ENCODE data around the gene ZNF556.

DNA sequence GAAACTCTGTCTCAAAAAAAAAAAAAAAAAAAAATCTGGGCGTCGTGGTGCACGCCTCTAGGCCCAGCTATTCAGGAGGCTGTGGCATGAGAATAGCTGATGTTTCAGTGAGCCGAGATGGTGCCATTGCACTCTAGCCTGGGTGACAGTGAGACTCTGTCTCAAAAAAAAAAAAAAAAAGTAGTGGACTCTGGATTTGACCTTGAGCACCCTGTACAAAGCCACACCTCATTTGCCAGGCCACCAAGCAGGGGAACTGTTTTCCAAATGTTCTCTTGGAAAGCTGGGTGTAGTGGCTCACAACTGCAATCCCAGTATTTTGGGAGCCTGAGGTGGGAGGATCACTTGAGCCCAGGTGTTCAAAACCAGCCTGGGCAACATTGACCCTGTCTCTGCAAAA lies 29.7 kb upstream of the ZNF556 start:
- TF ChIP-seq CTCF (IDR thresholded peaks at IDR 0.05) (no peak), POLR2A (IDR thresholded peaks at IDR 0.05) (no peak)

All from adrenal gland (tissue), 5 donors.